Endothelial cell of umbilical vein (primary cell): ENCODE measurements around the gene PRKCQ. TPM values are rescaled to one million over a fixed set of nuclear protein-coding genes. Genes with fewer than 3 reads are reported as not detected.

Experiments used
- BruUV-seq: library from RNA; stranded (reverse); fragments of 400-500 nt; replicated peaks from 2 replicates; lab custom pipeline; 2021; lab: Mats Ljungman, UMichigan
- CTCF ChIA-PET: fragments of 300-600, 350-600 bp; sonication (Branson Sonifier 250); formaldehyde crosslinking; loops from one replicate; lab custom pipeline; 2021; ENCODE audit warnings: antibody characterized with exemption, inconsistent platforms; lab: Charles Lee
- POLR2A ChIA-PET: fragments of 300-600, 350-600 bp; sonication (Branson Sonifier 250); formaldehyde crosslinking; loops from one replicate; lab custom pipeline; 2021; ENCODE audit warnings: antibody characterized with exemption, inconsistent platforms; lab: Charles Lee
- DNase-seq: peaks from one replicate; pipeline ENCODE4 v3.0.0-alpha.2; 2011; ENCODE audit warnings: low read depth, low spot score
- FAIRE-seq: peaks from 2 replicates; lab custom pipeline; 2011; peaks lifted over from hg19 to GRCh38; lab: Jason Lieb, UNC
- H2AFZ ChIP-seq: 2 replicates; pipeline ENCODE4 v1.6.0; 2012; ENCODE audit warnings: low read depth, low read length, control low read depth, inconsistent platforms
- H3K27ac ChIP-seq: 2 replicates; pipeline ENCODE4 v1.5.1; 2011; ENCODE audit warnings: low read depth, mild to moderate bottlenecking, control low read depth, low read length, moderate library complexity; ENCODE audit not compliant: insufficient read depth
- H3K27me3 ChIP-seq, 2 experiments: 2 replicates each; pipeline versions ENCODE4 v1.6.0 to v1.6.1; 2011; ENCODE audit warnings: low read length in 2 of 2, mixed read lengths in 1 of 2; ENCODE audit not compliant: control insufficient read depth in 2 of 2, insufficient read depth in 2 of 2
- H3K36me3 ChIP-seq, 2 experiments: 2 replicates in 1 of 2; 3 replicates in 1 of 2; pipeline ENCODE4 v1.5.1; 2011; ENCODE audit warnings: low read length in 2 of 2, mild to moderate bottlenecking in 1 of 2, moderate library complexity in 1 of 2; ENCODE audit not compliant: control insufficient read depth in 2 of 2, insufficient read depth in 2 of 2; ENCODE audit errors: extremely low read depth in 1 of 2
- H3K4me1 ChIP-seq: 3 replicates; pipeline ENCODE4 v1.5.1; 2011; ENCODE audit warnings: mild to moderate bottlenecking, low read length; ENCODE audit not compliant: control insufficient read depth, insufficient read depth; ENCODE audit errors: extremely low read depth
- H3K4me2 ChIP-seq: 2 replicates; pipeline ENCODE4 v1.6.1; 2011; ENCODE audit warnings: low read length, control low read depth, mixed read lengths; ENCODE audit not compliant: insufficient read depth
- H3K4me3 ChIP-seq, 3 experiments: fragments of 200-600 bp in 1 of 3; sonication (generic), shearing (Covaris generic) in 1 of 3; replicated peaks in 1 of 3; 2 replicates each; pipeline ENCODE4 v1.5.1; 2011 to 2016; ENCODE audit warnings: control low read depth in 3 of 3, low read length in 3 of 3, mild to moderate bottlenecking in 2 of 3, inconsistent platforms in 1 of 3, low read depth in 1 of 3, moderate library complexity in 1 of 3; ENCODE audit not compliant: insufficient read depth in 1 of 3
- H3K79me2 ChIP-seq: 2 replicates; pipeline ENCODE4 v1.6.0; 2012; ENCODE audit warnings: low read length, inconsistent platforms; ENCODE audit not compliant: control insufficient read depth, insufficient read depth
- H3K9ac ChIP-seq: replicated peaks from 2 replicates; pipeline ENCODE3; 2011; ENCODE audit warnings: low read length, control low read depth; ENCODE audit not compliant: insufficient read depth; ENCODE audit errors: extremely low read depth
- H3K9me1 ChIP-seq: replicated peaks from 3 replicates; pipeline ENCODE4 v1.6.0; 2011; ENCODE audit warnings: mild to moderate bottlenecking, low read length; ENCODE audit not compliant: control insufficient read depth, insufficient read depth; ENCODE audit errors: extremely low read depth
- H3K9me3 ChIP-seq: replicated peaks from 2 replicates; pipeline ENCODE4 v1.5.1; 2012; ENCODE audit warnings: low read length, inconsistent platforms; ENCODE audit not compliant: control insufficient read depth, insufficient read depth
- H4K20me1 ChIP-seq: replicated peaks from 2 replicates; pipeline ENCODE3; 2011; ENCODE audit warnings: mild to moderate bottlenecking, low read length; ENCODE audit not compliant: control insufficient read depth, insufficient read depth; ENCODE audit errors: extremely low read depth
- EZH2 ChIP-seq: IDR thresholded peaks from 2 replicates; pipeline ENCODE4 v1.6.1; 2012; ENCODE audit warnings: borderline replicate concordance, low read depth, mild to moderate bottlenecking, moderate library complexity, low read length, inconsistent platforms; ENCODE audit not compliant: severe bottlenecking
- FOS ChIP-seq: IDR thresholded peaks from 2 replicates; pipeline ENCODE4 v1.6.1; 2011; ENCODE audit warnings: mild to moderate bottlenecking, low read length, moderate library complexity, borderline replicate concordance; ENCODE audit not compliant: insufficient read depth
- GATA2 ChIP-seq: IDR thresholded peaks from 2 replicates; pipeline ENCODE4 v1.7.0; 2011; ENCODE audit warnings: low read depth, mild to moderate bottlenecking, moderate library complexity, mixed read lengths, low read length; ENCODE audit not compliant: insufficient read length, insufficient read depth
- JUN ChIP-seq: IDR thresholded peaks from 2 replicates; pipeline ENCODE4 v1.6.1; 2011; ENCODE audit warnings: borderline replicate concordance, low read depth; ENCODE audit not compliant: insufficient read length, insufficient read depth
- MYC ChIP-seq: IDR thresholded peaks from one replicate; pipeline ENCODE4 v1.6.1; 2011; ENCODE audit warnings: mild to moderate bottlenecking, low read depth, low read length
- POLR2A ChIP-seq: IDR thresholded peaks from 2 replicates; pipeline ENCODE4 v1.6.1; 2012; ENCODE audit warnings: low read depth, mild to moderate bottlenecking, control low read depth, low read length
- POLR2AphosphoS5 ChIP-seq: IDR thresholded peaks from 2 replicates; pipeline ENCODE4 v1.6.1; 2012; ENCODE audit warnings: low read depth, mild to moderate bottlenecking, control low read depth, low read length, moderate library complexity; ENCODE audit not compliant: insufficient read depth
- dilution Hi-C: fragments of 300-500 bp; cut with MboI; formaldehyde crosslinking; loops from one replicate; pipeline ENCODE4 v1.15.0; 2019; ENCODE audit warnings: low sequenced_read_pairs; ENCODE audit not compliant: extremely low pct_ligation_motif_present
- intact Hi-C: fragments of 100-400 bp; cut with micrococcal nuclease; formaldehyde crosslinking; loops from one replicate; pipeline ENCODE4 v1.10.0; 2022
- polyA plus RNA-seq, 4 experiments: library from polyadenylated mRNA; depleted of rRNA in 3 of 4; stranded (reverse) in 3 of 4; unstranded in 1 of 4; fragments of >200 nt; gene quantifications; 2 replicates each; pipeline versions ENCODE4 v1.2.1 to v1.2.3, GENCODE V29; 2011 to 2012; ENCODE audit warnings: missing spikeins in 1 of 4
- total RNA-seq: library from RNA; stranded (reverse); gene quantifications from 2 replicates; pipeline ENCODE4 v1.2.3, GENCODE V29; 2021
- TF ChIP-seq, protein P1 (sequence below): IDR thresholded peaks from 2 replicates; pipeline ENCODE4 v1.6.1; 2011; ENCODE audit not compliant: insufficient read depth, insufficient read length
- TF ChIP-seq, protein P2 (sequence below), 2 donors: IDR thresholded peaks; 1 replicate in 1 of 2; 2 replicates in 1 of 2; pipeline ENCODE4 v1.5.1; 2011; ENCODE audit warnings: low read length in 2 of 2, mild to moderate bottlenecking in 2 of 2, moderate library complexity in 2 of 2, control low read depth in 1 of 2, inconsistent platforms in 1 of 2, low read depth in 1 of 2; ENCODE audit not compliant: insufficient read depth in 1 of 2; ENCODE audit errors: extremely low read depth in 1 of 2

The PRKCQ gene
- total and polyA plus RNA-seq, 2 donors (not counting 3 experiments of a cell fraction or from before 2014, with no cell fraction given) = 0.32 to 0.55 TPM

DNA sequence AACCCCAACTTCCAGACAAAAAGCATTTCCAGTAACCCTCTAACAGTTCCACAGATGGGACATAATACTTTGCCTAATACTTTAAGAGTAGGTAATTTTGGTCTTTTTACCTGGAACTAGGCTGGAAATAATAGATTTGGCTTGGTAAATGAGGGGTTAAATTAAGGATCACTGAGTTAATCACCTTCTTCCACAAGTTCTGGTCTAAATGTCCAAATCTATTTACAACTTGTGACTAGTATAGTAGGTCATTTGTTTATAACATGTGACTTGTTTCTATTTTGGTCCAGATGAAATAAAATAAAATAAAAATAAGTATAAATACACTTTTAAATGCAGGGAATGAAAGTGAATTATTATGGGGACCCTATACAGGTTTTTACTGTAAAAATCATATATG is 80.1 kb downstream of the PRKCQ start:
- no peak overlapping the region for H2AFZ ChIP-seq
- POLR2A ChIA-PET = no interaction called here
- no peak for TF ChIP-seq EZH2
- no peak for TF ChIP-seq FOS
- TF ChIP-seq, protein P1, sequence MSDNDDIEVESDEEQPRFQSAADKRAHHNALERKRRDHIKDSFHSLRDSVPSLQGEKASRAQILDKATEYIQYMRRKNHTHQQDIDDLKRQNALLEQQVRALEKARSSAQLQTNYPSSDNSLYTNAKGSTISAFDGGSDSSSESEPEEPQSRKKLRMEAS = no peak
- no peak for TF ChIP-seq GATA2
- TF ChIP-seq, protein P2, sequence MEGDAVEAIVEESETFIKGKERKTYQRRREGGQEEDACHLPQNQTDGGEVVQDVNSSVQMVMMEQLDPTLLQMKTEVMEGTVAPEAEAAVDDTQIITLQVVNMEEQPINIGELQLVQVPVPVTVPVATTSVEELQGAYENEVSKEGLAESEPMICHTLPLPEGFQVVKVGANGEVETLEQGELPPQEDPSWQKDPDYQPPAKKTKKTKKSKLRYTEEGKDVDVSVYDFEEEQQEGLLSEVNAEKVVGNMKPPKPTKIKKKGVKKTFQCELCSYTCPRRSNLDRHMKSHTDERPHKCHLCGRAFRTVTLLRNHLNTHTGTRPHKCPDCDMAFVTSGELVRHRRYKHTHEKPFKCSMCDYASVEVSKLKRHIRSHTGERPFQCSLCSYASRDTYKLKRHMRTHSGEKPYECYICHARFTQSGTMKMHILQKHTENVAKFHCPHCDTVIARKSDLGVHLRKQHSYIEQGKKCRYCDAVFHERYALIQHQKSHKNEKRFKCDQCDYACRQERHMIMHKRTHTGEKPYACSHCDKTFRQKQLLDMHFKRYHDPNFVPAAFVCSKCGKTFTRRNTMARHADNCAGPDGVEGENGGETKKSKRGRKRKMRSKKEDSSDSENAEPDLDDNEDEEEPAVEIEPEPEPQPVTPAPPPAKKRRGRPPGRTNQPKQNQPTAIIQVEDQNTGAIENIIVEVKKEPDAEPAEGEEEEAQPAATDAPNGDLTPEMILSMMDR (IDR thresholded peaks at IDR 0.05; ENCODE audit: extremely low read depth in 1 of 2, insufficient read depth in 1 of 2, low read depth in 1 of 2, low read length in 2 of 2) = no peak
- no peak for TF ChIP-seq JUN
- no peak for TF ChIP-seq MYC
- no peak for TF ChIP-seq POLR2A
- no peak for TF ChIP-seq POLR2AphosphoS5
- H3K4me1 ChIP-seq = peaks cover 4% of the 10 kb centered on the region
- no peaks in the 10 kb centered on the region for H4K20me1 ChIP-seq
- no peaks in the 10 kb centered on the region for H3K36me3 ChIP-seq
- DNase-seq (no peak), FAIRE-seq (no peak)
- dilution Hi-C loops = no loop called here
- no peaks in the 10 kb centered on the region for H3K27me3 ChIP-seq
- H3K27ac ChIP-seq = no peak overlapping the region
- H3K9me3 ChIP-seq = no peaks in the 10 kb centered on the region
- no peak overlapping the region for H3K4me2 ChIP-seq
- intact Hi-C loops = no loop called here
- no peak overlapping the region for H3K9ac ChIP-seq
- no peaks in the 10 kb centered on the region for H3K9me1 ChIP-seq
- no peaks in the 10 kb centered on the region for H3K79me2 ChIP-seq
- CTCF ChIA-PET = no interaction called here
- BruUV-seq = no TSS peak
- H3K4me3 ChIP-seq = no peak overlapping the region
